Measurements from ENCODE around the gene LIFR.

LIFR gene

DNA sequence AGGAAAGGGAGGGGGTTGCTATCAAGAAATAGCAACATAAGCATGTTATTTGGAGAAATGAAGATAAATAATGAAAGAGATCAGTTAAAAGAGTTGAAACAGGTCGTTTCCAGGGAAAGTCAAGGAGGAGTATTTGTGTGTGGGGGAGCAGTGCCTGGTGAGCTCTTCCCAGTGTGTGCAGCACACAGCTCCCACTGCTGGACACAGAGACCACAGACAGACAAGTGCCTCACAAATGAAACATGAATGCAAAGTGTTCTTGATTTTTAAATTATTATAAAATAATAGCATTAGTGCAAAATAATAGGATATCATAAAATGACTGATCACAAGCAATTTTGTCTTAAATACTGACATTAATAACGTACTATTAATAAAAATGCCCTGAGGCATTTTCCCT is 40.8 kb downstream of the LIFR start:
- peak; percentile 6 for DNase-seq

- DNase-seq = no peak
These were observed 41.4 kb downstream of the LIFR start for GRCh38 chr5:38515092-38515491.

GRCh38 chr5:38509185-38509584 is 47.3 kb downstream of the LIFR start:
- peak; percentile 11 for DNase-seq

DNA sequence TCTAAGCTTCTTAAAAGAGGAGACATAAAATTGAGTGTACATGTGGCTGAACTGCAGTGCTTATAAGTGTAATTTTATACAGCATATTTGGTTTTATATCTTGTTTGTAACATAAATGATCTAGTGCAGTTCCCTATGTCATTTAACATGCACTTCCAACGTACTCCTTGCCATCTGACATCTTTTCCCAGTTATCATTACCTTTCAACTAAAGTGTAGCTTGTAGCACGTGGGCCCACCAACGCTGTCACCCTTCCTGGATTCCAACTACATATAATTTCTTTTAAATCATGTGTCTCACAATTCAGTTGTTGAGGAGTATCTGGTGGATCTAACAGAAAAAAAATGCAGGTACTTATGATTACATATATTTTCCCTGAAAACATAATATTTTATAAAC is 50.1 kb downstream of the LIFR start:
- DNase-seq = no peak

GRCh38 chr5:38500573-38501260 is 55.7 kb downstream of the LIFR start:
- DNase-seq = peak; percentile 2

GRCh38 chr5:38497946-38498345 is 58.5 kb downstream of the LIFR start:
- no peak for DNase-seq

GRCh38 chr5:38494763-38495162 is 61.7 kb downstream of the LIFR start:
- DNase-seq = no peak

DNA sequence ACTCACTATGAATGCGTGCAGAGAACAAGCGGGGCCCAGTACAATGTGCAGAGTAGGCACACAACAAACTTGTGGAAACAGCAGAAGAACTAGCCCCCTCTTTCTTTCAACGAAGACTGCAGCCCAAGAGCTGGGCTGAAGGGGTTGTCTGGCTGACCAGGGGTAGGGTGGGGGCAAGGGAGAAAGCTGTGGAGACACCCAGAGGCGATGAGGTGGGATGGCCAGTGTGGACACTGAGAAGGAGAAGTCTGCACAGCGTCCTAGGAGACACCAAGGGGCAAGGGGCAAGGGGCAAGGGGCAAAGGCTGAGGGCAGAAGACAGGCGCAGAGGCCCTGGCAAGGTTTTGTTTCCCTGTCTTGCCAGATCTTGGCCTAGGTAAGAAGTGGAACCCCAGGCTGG is 62.3 kb downstream of the LIFR start:
- no peak for DNase-seq

GRCh38 chr5:38483805-38484398 is 72.5 kb downstream of the LIFR start:
- DNase-seq = no peak

GRCh38 chr5:38479315-38479904 is 77.0 kb downstream of the LIFR start:
- no peak for DNase-seq

DNA sequence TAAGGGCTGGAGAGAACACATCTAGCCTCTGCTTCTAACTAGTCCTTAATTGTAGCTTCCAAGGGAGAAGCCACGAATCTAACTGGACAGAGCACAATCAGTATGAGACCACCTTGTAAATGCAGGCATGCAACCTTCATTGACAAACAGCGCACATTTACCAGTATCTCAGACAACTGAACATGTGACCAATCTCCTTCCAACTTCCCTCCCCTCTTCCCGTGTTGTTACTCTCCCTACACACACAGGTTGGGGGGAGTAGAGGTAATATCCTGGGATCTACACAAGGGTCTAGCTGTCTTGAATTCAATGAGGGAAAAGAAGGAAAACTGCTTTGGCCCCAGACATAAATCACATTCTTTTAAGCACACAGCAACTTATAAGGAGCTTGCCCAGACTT is 77.6 kb downstream of the LIFR start:
- no peak for DNase-seq

DNA sequence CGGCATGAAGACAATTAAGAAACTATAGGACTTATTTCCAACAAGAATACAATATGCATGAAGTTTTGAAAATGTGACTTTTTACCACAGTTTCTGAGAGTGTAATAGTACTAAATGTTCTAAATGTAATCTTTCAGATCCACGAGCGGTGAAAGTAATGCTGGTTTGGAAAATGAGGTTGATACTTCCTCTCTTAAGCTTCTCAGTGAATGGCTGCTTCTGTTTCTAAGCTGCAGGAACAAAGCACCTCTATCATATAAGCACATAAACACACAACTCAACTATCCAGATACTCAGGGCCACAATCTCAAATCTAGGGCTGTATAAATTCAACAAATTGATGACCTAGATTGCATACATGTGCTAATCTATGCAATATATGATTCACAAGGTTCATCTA is 78.3 kb downstream of the LIFR start:
- DNase-seq = no peak

- DNase-seq = no peak
These were observed 83.4 kb downstream of the LIFR start for GRCh38 chr5:38473008-38473407.

GRCh38 chr5:38472541-38472940 is 83.9 kb downstream of the LIFR start:
- no peak for DNase-seq

DNA sequence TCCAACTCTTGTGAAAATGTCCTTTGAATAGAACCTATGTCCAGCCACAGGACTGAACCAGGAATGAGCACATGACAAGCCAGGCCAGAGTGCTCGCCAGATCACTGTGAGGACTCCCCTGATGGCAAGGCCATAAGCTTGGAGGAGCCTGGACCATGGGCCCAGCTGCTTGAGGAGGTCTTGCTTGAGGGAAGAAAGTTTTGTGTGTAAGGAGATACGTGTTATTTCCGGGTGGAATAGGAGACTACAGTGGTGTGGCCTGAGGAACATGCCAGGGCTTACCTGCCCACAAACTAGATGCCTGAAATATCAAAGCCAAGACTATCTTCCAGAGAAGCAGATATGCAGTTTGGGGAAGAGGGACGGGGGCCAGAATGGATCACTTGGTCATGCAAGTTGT is 84.7 kb downstream of the LIFR start:
- DNase-seq = no peak

DNA sequence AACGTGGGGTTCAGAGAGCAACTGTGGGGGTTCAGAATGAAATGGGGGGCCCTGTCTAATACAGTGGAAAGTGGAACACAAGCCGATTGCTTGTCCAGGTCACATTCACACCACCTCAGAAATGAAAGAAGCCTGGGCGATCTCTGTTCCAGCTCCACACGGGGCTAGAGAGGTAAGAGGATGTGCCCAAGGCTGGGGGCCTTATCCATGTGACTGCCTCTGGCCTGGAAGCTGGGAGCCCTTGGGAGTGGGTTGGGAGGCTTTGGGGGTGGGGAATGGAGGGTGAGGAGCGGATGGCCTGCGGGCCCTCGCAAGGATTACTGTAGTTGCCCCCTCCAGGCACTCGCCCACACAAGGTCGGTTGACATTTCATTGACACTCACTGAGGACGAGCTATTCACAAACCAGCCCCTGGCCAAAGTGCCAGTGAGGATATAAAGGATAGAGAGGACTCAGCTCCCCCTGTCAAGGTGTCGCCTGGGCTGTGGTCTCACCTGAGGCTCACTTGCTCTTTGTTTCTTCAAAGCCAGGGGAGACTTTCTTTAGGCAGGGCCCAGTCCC is 86.7 kb downstream of the LIFR start:
- DNase-seq = no peak

DNA sequence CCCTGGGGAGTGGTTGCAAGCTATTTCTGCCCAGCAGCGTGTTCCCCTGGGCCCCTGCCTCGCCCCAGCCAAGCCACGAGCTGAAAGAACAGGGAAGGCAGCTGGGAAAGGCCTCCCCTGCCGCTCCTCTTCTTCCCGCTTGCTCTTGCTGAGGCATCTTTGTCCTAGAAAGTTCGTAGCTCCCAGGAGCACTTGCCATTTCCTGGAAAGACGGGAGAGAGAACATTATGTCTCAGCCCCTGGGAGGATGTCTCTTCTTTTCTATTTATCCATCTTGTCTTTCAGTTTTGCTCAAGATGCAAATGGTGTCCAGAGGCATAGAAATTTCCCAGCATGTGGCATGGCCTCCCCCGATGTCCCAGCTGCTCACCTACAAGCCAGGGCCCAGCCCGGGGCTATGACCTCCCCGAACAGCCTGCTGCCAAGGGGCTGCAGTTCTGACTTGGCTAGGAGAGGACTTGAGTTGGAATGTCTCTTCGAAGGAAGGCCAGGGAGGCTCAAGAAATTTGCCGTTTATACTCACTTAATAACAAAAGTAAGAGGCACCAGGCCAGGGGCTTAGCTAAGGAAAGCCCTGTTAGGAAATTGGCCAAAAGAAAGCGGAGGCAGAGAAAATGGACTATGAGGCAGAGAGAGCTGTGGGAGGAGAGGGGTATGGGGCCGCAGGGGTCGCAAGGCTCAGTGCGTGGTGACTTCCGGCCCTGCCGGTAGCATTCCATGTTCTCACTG is 87.3 kb downstream of the LIFR start:
- no peak for DNase-seq

GRCh38 chr5:38468202-38468673 is 88.2 kb downstream of the LIFR start:
- DNase-seq = peak; percentile 79

- peak; percentile 31 for DNase-seq
These were observed 88.9 kb downstream of the LIFR start for GRCh38 chr5:38467353-38468040.

DNA sequence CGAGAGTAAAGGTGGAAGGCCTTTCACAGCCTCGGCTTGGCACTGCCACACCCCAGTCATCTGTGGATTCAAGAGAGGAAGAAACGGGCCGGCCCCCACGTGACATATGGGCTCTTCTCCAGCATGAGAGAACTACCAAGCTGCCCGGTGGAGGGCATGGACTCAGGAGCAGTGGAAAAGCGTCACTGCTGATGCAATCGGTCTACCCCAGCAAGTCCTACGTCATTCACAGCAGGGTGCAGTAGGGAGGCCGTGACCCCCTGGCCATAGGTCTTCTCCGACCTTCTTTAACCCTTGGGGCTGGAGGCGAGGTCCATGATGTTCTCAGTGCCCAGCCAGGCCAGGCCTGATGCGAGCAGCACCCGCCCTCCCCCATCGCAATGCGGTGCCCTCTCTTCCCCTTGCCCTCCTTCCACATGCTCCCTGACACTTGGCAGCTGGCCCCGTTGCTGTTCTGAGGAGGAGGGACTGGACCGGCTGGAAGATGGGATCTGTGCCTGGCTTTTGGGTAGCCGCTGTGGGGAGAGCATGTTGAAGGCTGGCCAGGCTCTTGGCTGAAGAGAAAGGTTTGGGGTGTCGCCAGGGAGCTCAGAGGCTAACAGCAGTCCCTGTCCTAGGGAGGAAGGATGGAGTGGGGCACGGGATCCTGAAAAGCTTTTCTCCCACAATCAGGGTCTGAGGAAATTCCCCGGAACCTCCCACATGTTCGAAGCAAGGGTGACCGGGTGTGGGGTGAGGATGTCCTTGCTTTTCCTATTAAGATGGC is 89.8 kb downstream of the LIFR start:
- DNase-seq = no peak

- no peak for DNase-seq
These were observed 90.6 kb downstream of the LIFR start for GRCh38 chr5:38465702-38466423.
